Heart left ventricle (tissue), 13 donors: ENCODE measurements around the gene PBX3.

ENCODE experiments used
- POLR2A ChIP-seq, 2 donors: fragments of 450-650 bp; IDR thresholded peaks; one replicate each; pipeline ENCODE4 v1.6.1; 2017; ENCODE audit warnings: antibody characterized with exemption in 2 of 2, mild to moderate bottlenecking in 2 of 2, moderate library complexity in 2 of 2
- TF ChIP-seq, protein P1 (sequence below), 12 donors: fragments of 200-600 bp; sonication (generic) in 4 of 12; IDR thresholded peaks; one replicate each; pipeline versions ENCODE4 v1.5.0 to v1.8.0; 2018 to 2022; ENCODE audit warnings: antibody characterized with exemption in 12 of 12, mild to moderate bottlenecking in 5 of 12
- donor health status: ischemic (EF 13 %, LVEDD 7.1; RV severe dilation, severe dysfunction).
- donor health status: DM: no; HTN: yes; CAD: no.
- donor health status: DM: no; HTN: no; CAD: no.
- donor health status: ischemic (EF 25% LVEDD 6.9; RV normal size, moderate dysfunction).
- donor health status: ischemic (EF 25% LVEDD 5.7; RV mildly dilated, moderate dysfunction).
- donor health status: ischemic (EF 35%, LVEDD 5.7; RV mildly dilated, moderate dysfunction).
- donor health status: nonischemic (EF 11% LVEDD 7.7; RV severe dilation, severe dysfunction).
- donor health status: DM: yes; HTN: yes; CAD: no.
- donor health status: PGD.
- donor health status: ischemic (EF 29% LVEDD 5.4; RV normal size, mild dysfunction).
- donor health status: nonischemic (EF 23%, LVEDD 6.1; RV moderate dilation, normal function).

- TF ChIP-seq, protein P1, sequence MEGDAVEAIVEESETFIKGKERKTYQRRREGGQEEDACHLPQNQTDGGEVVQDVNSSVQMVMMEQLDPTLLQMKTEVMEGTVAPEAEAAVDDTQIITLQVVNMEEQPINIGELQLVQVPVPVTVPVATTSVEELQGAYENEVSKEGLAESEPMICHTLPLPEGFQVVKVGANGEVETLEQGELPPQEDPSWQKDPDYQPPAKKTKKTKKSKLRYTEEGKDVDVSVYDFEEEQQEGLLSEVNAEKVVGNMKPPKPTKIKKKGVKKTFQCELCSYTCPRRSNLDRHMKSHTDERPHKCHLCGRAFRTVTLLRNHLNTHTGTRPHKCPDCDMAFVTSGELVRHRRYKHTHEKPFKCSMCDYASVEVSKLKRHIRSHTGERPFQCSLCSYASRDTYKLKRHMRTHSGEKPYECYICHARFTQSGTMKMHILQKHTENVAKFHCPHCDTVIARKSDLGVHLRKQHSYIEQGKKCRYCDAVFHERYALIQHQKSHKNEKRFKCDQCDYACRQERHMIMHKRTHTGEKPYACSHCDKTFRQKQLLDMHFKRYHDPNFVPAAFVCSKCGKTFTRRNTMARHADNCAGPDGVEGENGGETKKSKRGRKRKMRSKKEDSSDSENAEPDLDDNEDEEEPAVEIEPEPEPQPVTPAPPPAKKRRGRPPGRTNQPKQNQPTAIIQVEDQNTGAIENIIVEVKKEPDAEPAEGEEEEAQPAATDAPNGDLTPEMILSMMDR (IDR thresholded peaks at IDR 0.05): no peak
- TF ChIP-seq POLR2A (IDR thresholded peaks at IDR 0.05): no peak
These were observed 217.6 kb downstream of the PBX3 start for GRCh38 chr9:125964702-125965225.
